Caco-2 (cell line): ENCODE results near the gene TEF. TPM values are rescaled to one million over a fixed set of nuclear protein-coding genes. Genes with fewer than 3 reads are reported as not detected.
A peak's percentile ranks its signal among the peaks of the same experiment; 100 is the strongest.

Experiments
- BruUV-seq: library from RNA; stranded (reverse); fragments of 400-500 nt; replicated peaks from 2 replicates; lab custom pipeline; 2021; lab: Mats Ljungman, UMichigan
- CTCF ChIA-PET: fragments of 300-600 bp; sonication (Branson Sonifier 250); formaldehyde crosslinking; loops from one replicate; lab custom pipeline; 2022; ENCODE audit warnings: antibody characterized with exemption; lab: Charles Lee
- POLR2A ChIA-PET: fragments of 300-600 bp; sonication (Branson Sonifier 250); formaldehyde crosslinking; loops from one replicate; lab custom pipeline; 2022; ENCODE audit warnings: antibody characterized with exemption; lab: Charles Lee
- DNase-seq, 2 experiments: peaks; one replicate each; pipeline versions ENCODE4 v3.0.0 to v3.0.0-alpha.2; 2020 to 2022
- H3K27me3 ChIP-seq: replicated peaks from 2 replicates; pipeline ENCODE4 v1.6.0; 2011; ENCODE audit warnings: low read length; ENCODE audit not compliant: control insufficient read depth, insufficient read depth
- H3K36me3 ChIP-seq: 2 replicates; pipeline ENCODE4 v1.5.1; 2011; ENCODE audit warnings: low read length; ENCODE audit not compliant: control insufficient read depth, insufficient read depth
- H3K4me1 ChIP-seq: fragments of 250-450 bp; sonication (Bioruptor Pico); 2 replicates; pipeline ENCODE4 v1.5.1; 2020; ENCODE audit warnings: mild to moderate bottlenecking
- H3K4me3 ChIP-seq: 2 replicates; pipeline ENCODE4 v1.5.1; 2011; ENCODE audit warnings: low read depth, mild to moderate bottlenecking, control low read depth, low read length
- H3K9me3 ChIP-seq: fragments of 250-450 bp; sonication (Bioruptor Pico); 2 replicates; pipeline ENCODE4 v1.5.1; 2020; ENCODE audit warnings: mild to moderate bottlenecking, moderate library complexity
- H3K27ac Mint-ChIP-seq: one replicate; pipeline ENCODE4 v1.8.0; 2022; ENCODE audit warnings: mixed read lengths; ENCODE audit not compliant: unreplicated experiment
- H3K27me3 Mint-ChIP-seq: one replicate; pipeline ENCODE4 v1.8.0; 2022; ENCODE audit warnings: mixed read lengths; ENCODE audit not compliant: insufficient read depth, unreplicated experiment
- H3K36me3 Mint-ChIP-seq: one replicate; pipeline ENCODE4 v1.8.0; 2022; ENCODE audit warnings: mild to moderate bottlenecking, mixed read lengths; ENCODE audit not compliant: insufficient read depth, unreplicated experiment
- H3K4me1 Mint-ChIP-seq: one replicate; pipeline ENCODE4 v1.8.0; 2022; ENCODE audit warnings: low read depth, mixed read lengths; ENCODE audit not compliant: unreplicated experiment
- H3K4me3 Mint-ChIP-seq: one replicate; pipeline ENCODE4 v1.8.0; 2022; ENCODE audit warnings: mild to moderate bottlenecking, moderate library complexity, mixed read lengths; ENCODE audit not compliant: unreplicated experiment
- H3K9me3 Mint-ChIP-seq: one replicate; pipeline ENCODE4 v1.8.0; 2022; ENCODE audit warnings: mixed read lengths; ENCODE audit not compliant: unreplicated experiment
- CTCF ChIP-seq, 2 experiments: fragments of 200-600 bp in 1 of 2; IDR thresholded peaks; 1 replicate in 1 of 2; 2 replicates in 1 of 2; pipeline versions ENCODE4 v1.5.1 to v1.8.0; 2011 to 2022; ENCODE audit warnings: antibody characterized with exemption in 1 of 2, control low read depth in 1 of 2, inconsistent platforms in 1 of 2, low read depth in 1 of 2, low read length in 1 of 2, mild to moderate bottlenecking in 1 of 2, moderate library complexity in 1 of 2; ENCODE audit not compliant: insufficient read depth in 1 of 2, severe bottlenecking in 1 of 2, unreplicated experiment in 1 of 2
- intact Hi-C: fragments of 100-400 bp; cut with micrococcal nuclease; formaldehyde crosslinking; loops from one replicate; pipeline ENCODE4 v1.10.0; 2022; ENCODE audit not compliant: unreplicated experiment
- total RNA-seq: library from RNA; stranded (reverse); gene quantifications from 2 replicates; pipeline ENCODE4 v1.2.3, GENCODE V29; 2022

TEF gene
- total RNA-seq, 1 experiment from 2014 or later = 13.8 TPM

- TF ChIP-seq CTCF (IDR thresholded peaks at IDR 0.05; ENCODE audit: insufficient read depth in 1 of 2, low read depth in 1 of 2, low read length in 1 of 2, severe bottlenecking in 1 of 2, unreplicated experiment in 1 of 2) = peak; percentile 90 to 94
These were observed 22.0 kb downstream of the TEF start for GRCh38 chr22:41403532-41404318.

GRCh38 chr22:41405588-41405987 lies 23.8 kb downstream of the TEF start:
- Histone ChIP-seq H3K4me3 (no peak overlapping the region), H3K36me3 (no peaks in the 10 kb centered on the region), H3K4me1 (no peaks in the 10 kb centered on the region), H3K9me3 (no peaks in the 10 kb centered on the region), H3K27me3 (no peaks in the 10 kb centered on the region)
- no peak overlapping the region for H3K4me3 Mint-ChIP-seq
- no peaks in the 10 kb centered on the region for H3K27me3 Mint-ChIP-seq
- H3K27ac Mint-ChIP-seq = no peak overlapping the region
- CTCF ChIA-PET = interaction anchor here (0.7 kb wide), 1 partner anchor 267 kb away, joined by 4 read pairs; no protein-coding TSS in a partner anchor
- BruUV-seq = no TSS peak
- H3K4me1 Mint-ChIP-seq = peaks cover 16% of the 10 kb centered on the region
- TF ChIP-seq CTCF (IDR thresholded peaks at IDR 0.05; ENCODE audit: insufficient read depth in 1 of 2, low read depth in 1 of 2, low read length in 1 of 2, severe bottlenecking in 1 of 2, unreplicated experiment in 1 of 2) = no peak
- POLR2A ChIA-PET = interaction anchor here (0.8 kb wide), 1 partner anchor 184 kb away, joined by 4 read pairs; the partner anchor contains the start of gene PMM1
- intact Hi-C loops = no loop called here
- peaks cover 5% of the 10 kb centered on the region for H3K36me3 Mint-ChIP-seq
- no peak for DNase-seq
- H3K9me3 Mint-ChIP-seq = no peaks in the 10 kb centered on the region

More at GRCh38 chr22:41403532-41404318, 22.0 kb downstream of the TEF start:
- H3K36me3 Mint-ChIP-seq = no peaks in the 10 kb centered on the region
- no peaks in the 10 kb centered on the region for H3K4me1 ChIP-seq
- intact Hi-C loops = loop anchor here (1.0 kb wide), 1 partner anchor 114 kb away; no protein-coding TSS in a partner anchor
- no peak overlapping the region for H3K27ac Mint-ChIP-seq
- ChIA-PET POLR2A (interaction anchor here (1.2 to 2.3 kb wide), 2 partner anchors 22 to 43 kb away, joined by 3 to 11 read pairs; partner anchors contain the start of genes TEF and TOB2), CTCF (interaction anchor here (0.8 to 3.9 kb wide), 15 partner anchors 22 to 186 kb away, joined by 3 to 45 read pairs (median 4); partner anchors contain the start of genes ACO2, PHF5A, PMM1 and TEF)
- no peaks in the 10 kb centered on the region for H3K27me3 Mint-ChIP-seq
- no peaks in the 10 kb centered on the region for H3K9me3 Mint-ChIP-seq
- H3K4me1 Mint-ChIP-seq = peaks cover 16% of the 10 kb centered on the region
- H3K36me3 ChIP-seq = no peaks in the 10 kb centered on the region
- BruUV-seq = no TSS peak
- H3K4me3 Mint-ChIP-seq = no peak overlapping the region
- H3K9me3 ChIP-seq = no peaks in the 10 kb centered on the region
- H3K27me3 ChIP-seq = no peaks in the 10 kb centered on the region
- H3K4me3 ChIP-seq = no peak overlapping the region
- DNase-seq = peak; percentile 82 to 86

- Histone ChIP-seq H3K4me3 (no peak overlapping the region), H3K36me3 (no peaks in the 10 kb centered on the region), H3K9me3 (no peaks in the 10 kb centered on the region), H3K27me3 (no peaks in the 10 kb centered on the region), H3K4me1 (no peaks in the 10 kb centered on the region)
- Mint-ChIP-seq H3K27ac (no peak overlapping the region), H3K4me1 (peaks cover 17% of the 10 kb centered on the region), H3K9me3 (no peaks in the 10 kb centered on the region), H3K36me3 (peaks cover 5% of the 10 kb centered on the region), H3K27me3 (no peaks in the 10 kb centered on the region), H3K4me3 (no peak overlapping the region)
- no peak for DNase-seq
- ChIA-PET POLR2A (interaction anchor here (0.8 kb wide), 1 partner anchor 183 kb away, joined by 4 read pairs; the partner anchor contains the start of gene PMM1), CTCF (interaction anchor here (0.6 kb wide), 1 partner anchor 51 kb away, joined by 4 read pairs; no protein-coding TSS in a partner anchor)
- TF ChIP-seq CTCF (IDR thresholded peaks at IDR 0.05; ENCODE audit: insufficient read depth in 1 of 2, low read depth in 1 of 2, low read length in 1 of 2, severe bottlenecking in 1 of 2, unreplicated experiment in 1 of 2) = no peak
- intact Hi-C loops = no loop called here
- BruUV-seq = no TSS peak
These were observed 24.7 kb downstream of the TEF start for GRCh38 chr22:41406410-41406809.
